ENCODE measurements around the gene PDE2A. TPM values are rescaled to one million over a fixed set of nuclear protein-coding genes. Genes with fewer than 3 reads are reported as not detected.

The PDE2A gene
- total and polyA plus RNA-seq, 9 donors = 8.3 to 44.0 (median 12.8) TPM

DNA sequence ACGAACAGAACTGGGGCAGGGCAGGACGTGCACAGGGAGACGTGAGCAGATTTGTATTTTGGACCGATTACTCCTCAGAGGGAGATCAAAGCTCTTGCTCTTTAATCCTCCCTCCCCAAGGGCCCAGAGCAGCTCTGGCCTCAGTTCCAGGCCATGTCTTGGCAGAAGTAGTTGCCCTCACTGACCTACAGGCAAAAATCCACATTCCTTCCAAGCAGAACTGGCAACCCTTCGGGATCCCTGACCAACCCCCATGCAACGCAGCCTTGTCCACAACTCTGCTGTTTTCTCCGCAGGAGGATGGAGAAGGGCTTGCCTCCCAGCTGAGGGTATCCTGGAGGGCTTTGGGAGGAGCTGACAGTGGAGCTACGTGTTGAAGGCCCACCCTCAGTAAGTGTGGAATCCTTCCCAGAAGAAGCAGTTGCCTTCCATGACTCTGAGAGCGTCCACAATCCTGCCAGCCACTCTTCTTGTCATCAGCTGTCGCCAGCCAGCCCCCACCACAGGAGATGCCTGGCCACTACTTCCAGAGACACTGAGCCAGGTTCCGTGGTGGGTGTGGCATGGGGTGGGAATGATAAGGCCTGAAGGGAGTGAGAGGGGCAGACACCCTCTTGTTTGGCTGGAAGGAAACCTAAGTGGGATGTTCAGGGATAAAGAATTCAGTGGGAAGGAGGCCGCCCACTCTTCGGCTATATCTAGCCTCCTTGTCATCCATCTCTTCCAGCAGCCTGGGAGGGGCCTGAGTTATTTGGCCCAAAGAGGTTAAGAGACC lies 68.1 kb downstream of the PDE2A start:
- no peaks in the 10 kb centered on the region for H3K27me3 ChIP-seq
- no peak overlapping the region for H3K4me3 ChIP-seq
- no peaks in the 10 kb centered on the region for H3K9me3 ChIP-seq
- no peak for TF ChIP-seq EP300 (IDR thresholded peaks at IDR 0.05)
- intact Hi-C loops (cut with DNase I) = loop anchor here in 1 of 4 donors (10.0 kb wide), 1 partner anchor 209 kb away; the partner anchor contains the start of gene ATG16L2
- peak overlapping the region; percentile 38 to 76 for H3K27ac ChIP-seq
- H3K4me1 ChIP-seq (ENCODE audit: insufficient read depth) = peaks cover 20% of the 10 kb centered on the region
- WGBS, 3 donors = 10 to 15% (median 14%) methylated on average over 12 to 13 of the region's 13 CpGs
- peak; percentile 51 to 79 (median 73) for DNase-seq
- H3K36me3 ChIP-seq = no peaks in the 10 kb centered on the region

DNA sequence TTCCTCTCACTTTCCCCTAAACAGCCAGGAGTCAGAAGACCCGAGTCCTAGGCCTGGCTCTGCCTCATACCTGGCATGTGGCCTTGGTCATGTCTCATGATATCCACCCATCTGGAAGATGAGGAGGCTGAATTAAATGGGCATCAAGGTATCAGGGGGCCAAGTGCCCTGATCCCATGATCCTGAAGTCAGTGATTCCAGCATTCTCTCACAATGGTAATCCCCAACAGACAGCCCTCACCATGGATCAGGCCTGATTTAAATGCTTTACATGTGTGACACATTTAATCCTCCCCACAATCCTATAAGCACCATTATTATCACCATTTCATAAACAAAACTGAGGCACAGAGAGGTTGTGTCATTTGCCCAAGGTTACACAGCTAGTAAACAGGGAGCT lies 70.0 kb downstream of the PDE2A start:
- Histone ChIP-seq H3K9me3 (no peaks in the 10 kb centered on the region), H3K27me3 (no peaks in the 10 kb centered on the region), H3K36me3 (no peaks in the 10 kb centered on the region), H3K27ac (no peak overlapping the region), H3K4me1 (ENCODE audit: insufficient read depth) (peaks cover 20% of the 10 kb centered on the region), H3K4me3 (no peak overlapping the region)
- TF ChIP-seq EP300 (IDR thresholded peaks at IDR 0.05) = no peak
- WGBS, 3 donors = 82 to 91% (median 83%) methylated on average over 1 of the region's 1 CpG
- no peak for DNase-seq
- intact Hi-C loops (cut with DNase I) = loop anchor here in 1 of 4 donors (10.0 kb wide), 1 partner anchor 211 kb away; the partner anchor contains the start of gene ATG16L2

DNA sequence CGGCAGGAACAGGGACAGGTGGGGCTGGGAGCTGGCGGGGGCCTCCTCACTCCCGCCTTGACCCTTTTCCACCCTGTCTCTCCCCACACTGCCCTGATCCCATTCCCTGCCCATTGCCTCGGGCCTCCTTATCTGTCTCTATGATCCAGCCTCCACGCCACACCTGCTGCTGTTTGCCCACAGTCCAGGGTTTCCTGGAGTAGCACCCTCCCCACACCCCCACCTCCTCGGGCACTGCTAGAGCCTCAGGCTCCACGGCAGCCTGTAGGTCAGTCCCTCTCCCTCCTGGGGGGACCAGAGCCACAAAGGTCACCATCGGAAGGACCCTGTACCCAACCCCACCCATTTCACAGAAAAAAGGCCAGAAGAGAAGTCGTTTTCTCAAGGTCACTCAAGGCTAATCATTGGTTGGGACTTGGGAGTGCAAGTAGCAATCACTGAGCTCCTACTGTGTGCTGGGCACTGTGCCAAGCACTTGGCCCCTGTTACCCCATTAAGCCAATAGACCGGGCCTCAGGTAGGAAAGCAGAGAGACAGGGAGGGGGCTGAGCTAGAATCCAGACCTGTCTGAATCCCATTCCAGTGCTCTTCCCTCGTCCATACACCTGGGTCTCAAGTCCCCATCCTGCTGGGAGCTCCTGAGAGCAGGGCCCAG lies 71.8 kb downstream of the PDE2A start:
- no peak overlapping the region for H3K27ac ChIP-seq
- 64 to 77% (median 68%) methylated on average over 11 of the region's 11 CpGs for WGBS, 3 donors
- no peak overlapping the region for H3K4me3 ChIP-seq
- no peak for DNase-seq
- no peaks in the 10 kb centered on the region for H3K36me3 ChIP-seq
- peaks cover 17% of the 10 kb centered on the region for H3K4me1 ChIP-seq (ENCODE audit: insufficient read depth)
- intact Hi-C loops (cut with DNase I) = loop anchor here in 1 of 4 donors (10.0 kb wide), 1 partner anchor 212 kb away; the partner anchor contains the start of gene ATG16L2
- TF ChIP-seq, protein P1, sequence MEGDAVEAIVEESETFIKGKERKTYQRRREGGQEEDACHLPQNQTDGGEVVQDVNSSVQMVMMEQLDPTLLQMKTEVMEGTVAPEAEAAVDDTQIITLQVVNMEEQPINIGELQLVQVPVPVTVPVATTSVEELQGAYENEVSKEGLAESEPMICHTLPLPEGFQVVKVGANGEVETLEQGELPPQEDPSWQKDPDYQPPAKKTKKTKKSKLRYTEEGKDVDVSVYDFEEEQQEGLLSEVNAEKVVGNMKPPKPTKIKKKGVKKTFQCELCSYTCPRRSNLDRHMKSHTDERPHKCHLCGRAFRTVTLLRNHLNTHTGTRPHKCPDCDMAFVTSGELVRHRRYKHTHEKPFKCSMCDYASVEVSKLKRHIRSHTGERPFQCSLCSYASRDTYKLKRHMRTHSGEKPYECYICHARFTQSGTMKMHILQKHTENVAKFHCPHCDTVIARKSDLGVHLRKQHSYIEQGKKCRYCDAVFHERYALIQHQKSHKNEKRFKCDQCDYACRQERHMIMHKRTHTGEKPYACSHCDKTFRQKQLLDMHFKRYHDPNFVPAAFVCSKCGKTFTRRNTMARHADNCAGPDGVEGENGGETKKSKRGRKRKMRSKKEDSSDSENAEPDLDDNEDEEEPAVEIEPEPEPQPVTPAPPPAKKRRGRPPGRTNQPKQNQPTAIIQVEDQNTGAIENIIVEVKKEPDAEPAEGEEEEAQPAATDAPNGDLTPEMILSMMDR (IDR thresholded peaks at IDR 0.05) = no peak
- TF ChIP-seq EP300 (IDR thresholded peaks at IDR 0.05) (no peak), POLR2A (IDR thresholded peaks at IDR 0.05) (no peak)
- H3K9me3 ChIP-seq = no peaks in the 10 kb centered on the region
- H3K27me3 ChIP-seq = no peaks in the 10 kb centered on the region

DNA sequence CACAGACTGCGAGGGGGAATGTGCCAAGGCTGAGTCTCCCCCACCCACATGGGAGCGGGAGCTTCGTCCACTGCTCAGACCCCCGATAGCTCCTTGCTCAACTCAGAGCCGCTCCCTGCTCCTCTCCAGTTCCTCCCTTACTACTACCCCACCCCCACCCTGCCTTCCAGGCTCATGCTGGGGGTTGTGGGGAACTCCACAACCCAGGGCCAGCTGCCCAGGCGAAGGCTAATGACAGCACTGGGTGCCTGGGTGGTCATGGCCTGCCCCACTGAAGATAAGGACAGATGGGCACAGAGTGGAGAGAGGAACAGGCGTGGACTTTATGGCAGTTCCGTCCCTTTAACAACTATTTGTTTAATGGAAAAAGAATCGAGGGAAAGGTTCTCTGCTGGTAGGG lies 73.7 kb downstream of the PDE2A start:
- Histone ChIP-seq H3K27me3 (no peaks in the 10 kb centered on the region), H3K4me1 (ENCODE audit: insufficient read depth) (peaks cover under 1% of the 10 kb centered on the region), H3K36me3 (no peaks in the 10 kb centered on the region), H3K4me3 (no peak overlapping the region), H3K9me3 (no peaks in the 10 kb centered on the region), H3K27ac (no peak overlapping the region)
- no peak for DNase-seq
- TF ChIP-seq EP300 (IDR thresholded peaks at IDR 0.05) (no peak), POLR2A (IDR thresholded peaks at IDR 0.05) (no peak)
- TF ChIP-seq, protein P1 (IDR thresholded peaks at IDR 0.05) = no peak
- WGBS, 3 donors = 61 to 79% (median 73%) methylated on average over 9 of the region's 9 CpGs
- intact Hi-C loops (cut with DNase I) = loop anchor here in 1 of 4 donors (10.0 kb wide), 1 partner anchor 214 kb away; the partner anchor contains the start of gene ATG16L2

DNA sequence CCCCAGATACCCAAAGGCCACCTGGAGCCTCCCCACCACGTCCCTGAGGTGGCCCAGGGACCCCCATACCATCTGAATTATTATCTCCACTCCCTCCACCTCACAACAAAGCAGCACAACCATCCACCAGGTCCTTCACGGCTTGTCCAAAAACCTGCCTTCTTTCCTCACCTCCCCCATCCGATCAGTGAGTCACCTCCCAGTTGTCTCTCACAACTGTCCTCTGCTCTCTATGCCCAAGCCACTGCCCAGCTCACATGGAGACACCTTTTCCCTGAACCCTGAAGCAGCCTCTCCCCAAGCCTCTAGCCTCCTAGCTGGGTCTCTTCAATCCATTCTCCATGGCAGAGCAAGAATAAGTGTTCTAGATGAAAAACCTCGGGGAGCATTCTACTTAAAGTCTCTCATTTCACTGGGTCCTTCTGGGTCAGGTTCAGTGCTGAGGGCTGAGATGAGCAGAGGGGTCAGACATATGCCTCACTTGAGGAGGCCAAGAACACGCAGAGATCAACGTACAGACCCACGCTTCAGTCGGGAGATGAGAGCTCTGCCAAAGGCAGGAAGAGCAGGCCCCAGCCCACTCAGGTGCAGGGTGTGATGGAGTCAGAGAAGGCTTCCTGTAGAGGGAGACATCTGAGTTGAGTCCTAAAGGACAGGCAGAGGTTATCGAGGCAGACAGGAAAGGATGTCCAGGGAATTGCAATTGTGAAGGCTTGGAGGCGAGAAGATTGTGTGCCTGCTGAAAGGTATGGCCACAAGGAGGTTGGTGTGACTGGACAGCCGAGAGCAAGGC lies 74.7 kb downstream of the PDE2A start:
- no peaks in the 10 kb centered on the region for H3K4me1 ChIP-seq (ENCODE audit: insufficient read depth)
- intact Hi-C loops (cut with DNase I) = loop anchor here in 2 of 4 donors (2.0 to 10.0 kb wide), 3 partner anchors 43 to 215 kb away; partner anchors contain the start of gene ATG16L2 (in 1 of the 2)
- WGBS, 3 donors = 83 to 90% (median 86%) methylated on average over 11 of the region's 11 CpGs
- no peak overlapping the region for H3K4me3 ChIP-seq
- H3K27ac ChIP-seq = no peak overlapping the region
- no peaks in the 10 kb centered on the region for H3K9me3 ChIP-seq
- no peaks in the 10 kb centered on the region for H3K27me3 ChIP-seq
- DNase-seq = no peak
- TF ChIP-seq, protein P1 (IDR thresholded peaks at IDR 0.05) = no peak
- TF ChIP-seq EP300 (IDR thresholded peaks at IDR 0.05) (no peak), POLR2A (IDR thresholded peaks at IDR 0.05) (no peak)
- H3K36me3 ChIP-seq = no peaks in the 10 kb centered on the region
